ENCODE measurements around the gene FJX1. TPM values are rescaled to one million over a fixed set of nuclear protein-coding genes. Genes with fewer than 3 reads are reported as not detected.

FJX1 gene
- total RNA-seq, 6 donors from 2014 or later: 2.5 to 9.2 (median 6.1) TPM

DNA sequence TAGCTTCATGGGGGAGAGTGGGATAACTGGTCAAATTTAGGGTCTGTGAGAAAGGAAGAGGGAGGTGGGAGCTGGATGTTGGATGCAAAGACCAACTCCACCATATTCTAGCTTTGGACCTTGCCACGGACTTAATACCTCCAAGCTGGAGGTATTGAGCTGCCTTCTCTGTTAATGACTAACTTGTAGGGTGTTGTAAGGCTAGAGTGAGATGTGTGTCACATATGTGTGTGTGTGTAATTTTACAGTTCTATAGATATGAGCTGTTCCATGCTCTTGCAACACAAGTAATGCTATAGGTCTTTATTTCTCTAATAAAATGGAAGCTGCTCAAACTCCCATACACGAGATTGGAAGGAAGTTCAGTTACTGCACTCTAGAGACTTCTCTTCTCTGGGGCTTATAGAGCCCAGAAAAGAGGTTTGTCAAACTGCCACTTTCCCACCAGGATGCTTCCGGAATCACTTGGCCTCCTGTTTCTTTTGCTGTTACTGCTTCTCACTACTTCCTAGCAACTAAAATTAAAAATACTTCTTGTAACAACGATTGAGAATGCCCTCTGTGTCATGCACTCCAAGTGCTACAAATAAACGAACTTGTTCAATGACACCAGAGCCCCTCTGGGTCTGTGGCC lies 16.0 kb upstream of the FJX1 start:
- ATAC-seq (ENCODE audit: low FRiP score in 2 of 2) (no peak), DNase-seq (no peak)
- no peaks in the 10 kb centered on the region for H3K9me3 ChIP-seq
- H3K4me1 ChIP-seq: no peaks in the 10 kb centered on the region
- no peak overlapping the region for H3K27ac ChIP-seq
- no peaks in the 10 kb centered on the region for H3K27me3 ChIP-seq
- no peak for TF ChIP-seq POLR2AphosphoS5 (IDR thresholded peaks at IDR 0.05)
- TF ChIP-seq POLR2A (IDR thresholded peaks at IDR 0.05): no peak
- no peak for TF ChIP-seq EP300 (IDR thresholded peaks at IDR 0.05)
- TF ChIP-seq, protein P1, sequence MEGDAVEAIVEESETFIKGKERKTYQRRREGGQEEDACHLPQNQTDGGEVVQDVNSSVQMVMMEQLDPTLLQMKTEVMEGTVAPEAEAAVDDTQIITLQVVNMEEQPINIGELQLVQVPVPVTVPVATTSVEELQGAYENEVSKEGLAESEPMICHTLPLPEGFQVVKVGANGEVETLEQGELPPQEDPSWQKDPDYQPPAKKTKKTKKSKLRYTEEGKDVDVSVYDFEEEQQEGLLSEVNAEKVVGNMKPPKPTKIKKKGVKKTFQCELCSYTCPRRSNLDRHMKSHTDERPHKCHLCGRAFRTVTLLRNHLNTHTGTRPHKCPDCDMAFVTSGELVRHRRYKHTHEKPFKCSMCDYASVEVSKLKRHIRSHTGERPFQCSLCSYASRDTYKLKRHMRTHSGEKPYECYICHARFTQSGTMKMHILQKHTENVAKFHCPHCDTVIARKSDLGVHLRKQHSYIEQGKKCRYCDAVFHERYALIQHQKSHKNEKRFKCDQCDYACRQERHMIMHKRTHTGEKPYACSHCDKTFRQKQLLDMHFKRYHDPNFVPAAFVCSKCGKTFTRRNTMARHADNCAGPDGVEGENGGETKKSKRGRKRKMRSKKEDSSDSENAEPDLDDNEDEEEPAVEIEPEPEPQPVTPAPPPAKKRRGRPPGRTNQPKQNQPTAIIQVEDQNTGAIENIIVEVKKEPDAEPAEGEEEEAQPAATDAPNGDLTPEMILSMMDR (IDR thresholded peaks at IDR 0.05): no peak
- H3K4me3 ChIP-seq: no peak overlapping the region
- no peaks in the 10 kb centered on the region for H3K36me3 ChIP-seq
- WGBS, 2 donors: 55 to 64% methylated on average over 5 of the region's 5 CpGs

- no peaks in the 10 kb centered on the region for H3K4me1 ChIP-seq
- H3K36me3 ChIP-seq: no peaks in the 10 kb centered on the region
- ATAC-seq (ENCODE audit: low FRiP score in 2 of 2) (no peak), DNase-seq (no peak)
- no peak overlapping the region for H3K27ac ChIP-seq
- no peaks in the 10 kb centered on the region for H3K9me3 ChIP-seq
- TF ChIP-seq, protein P1 (IDR thresholded peaks at IDR 0.05): no peak
- no peak for TF ChIP-seq POLR2AphosphoS5 (IDR thresholded peaks at IDR 0.05)
- no peak for TF ChIP-seq POLR2A (IDR thresholded peaks at IDR 0.05)
- TF ChIP-seq EP300 (IDR thresholded peaks at IDR 0.05): no peak
- WGBS, 2 donors: 83 to 96% methylated on average over 3 of the region's 3 CpGs
- H3K4me3 ChIP-seq: no peak overlapping the region
- no peaks in the 10 kb centered on the region for H3K27me3 ChIP-seq
Measured at GRCh38 chr11:35602979-35603378, 15.3 kb upstream of the FJX1 start.

DNA sequence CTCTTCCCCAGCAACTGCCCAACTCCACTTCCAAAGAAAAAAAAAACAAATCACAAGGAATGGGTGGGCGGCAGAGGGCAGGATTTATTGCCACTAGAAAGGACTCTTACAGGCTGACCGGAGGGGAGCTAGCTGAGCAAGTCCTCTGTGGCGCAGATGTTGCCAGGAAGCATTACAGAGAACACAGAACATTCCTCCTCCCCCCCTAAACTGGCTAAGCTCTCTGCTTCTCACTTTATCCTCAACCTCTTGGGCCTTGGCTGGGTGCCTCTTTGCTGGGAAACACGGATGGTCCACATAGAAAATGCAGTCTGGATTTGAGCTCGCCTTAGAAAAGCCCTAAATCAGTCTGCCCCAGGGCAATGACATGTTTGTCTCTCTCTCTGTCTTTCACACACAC lies 12.6 kb upstream of the FJX1 start:
- Histone ChIP-seq H3K36me3 (no peaks in the 10 kb centered on the region), H3K27ac (no peak overlapping the region), H3K27me3 (no peaks in the 10 kb centered on the region), H3K9me3 (no peaks in the 10 kb centered on the region), H3K4me3 (no peak overlapping the region), H3K4me1 (no peaks in the 10 kb centered on the region)
- WGBS, 2 donors: 49 to 54% methylated on average over 5 of the region's 5 CpGs
- DNase-seq (no peak), ATAC-seq (ENCODE audit: low FRiP score in 2 of 2) (peak in 1 of 2 donors; percentile 41)
- TF ChIP-seq, protein P1 (IDR thresholded peaks at IDR 0.05): no peak
- no peak for TF ChIP-seq POLR2A (IDR thresholded peaks at IDR 0.05)
- no peak for TF ChIP-seq POLR2AphosphoS5 (IDR thresholded peaks at IDR 0.05)
- no peak for TF ChIP-seq EP300 (IDR thresholded peaks at IDR 0.05)

GRCh38 chr11:35606206-35606605 lies 12.1 kb upstream of the FJX1 start:
- H3K36me3 ChIP-seq: no peaks in the 10 kb centered on the region
- H3K27me3 ChIP-seq: no peaks in the 10 kb centered on the region
- ATAC-seq (ENCODE audit: low FRiP score in 2 of 2): no peak
- TF ChIP-seq POLR2AphosphoS5 (IDR thresholded peaks at IDR 0.05) (no peak), POLR2A (IDR thresholded peaks at IDR 0.05) (no peak), EP300 (IDR thresholded peaks at IDR 0.05) (no peak)
- TF ChIP-seq, protein P1 (IDR thresholded peaks at IDR 0.05): no peak
- 79 to 80% methylated on average over 5 of the region's 5 CpGs for WGBS, 2 donors
- no peak overlapping the region for H3K27ac ChIP-seq
- no peaks in the 10 kb centered on the region for H3K4me1 ChIP-seq
- H3K4me3 ChIP-seq: no peak overlapping the region
- no peak for DNase-seq
- no peaks in the 10 kb centered on the region for H3K9me3 ChIP-seq

DNA sequence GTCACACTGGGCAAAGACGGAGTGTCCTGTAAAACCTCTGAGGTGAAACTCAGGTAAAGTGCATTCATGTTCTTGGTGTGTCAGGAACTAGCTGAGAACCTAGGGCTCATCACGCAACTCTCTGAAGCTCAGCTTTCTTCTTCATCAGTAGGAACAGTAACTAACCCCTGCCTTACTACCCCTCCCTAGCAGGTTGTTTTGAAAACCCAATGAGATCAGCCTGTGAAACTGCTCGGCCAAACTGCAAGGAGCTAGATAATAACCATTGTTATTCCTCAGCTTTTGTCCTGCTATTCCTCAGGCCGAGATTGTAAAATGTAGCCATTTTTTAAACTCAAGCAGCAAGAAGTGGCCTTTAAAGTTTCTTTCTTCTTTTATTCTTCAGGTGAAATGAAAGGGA lies 9.8 kb upstream of the FJX1 start:
- Histone ChIP-seq H3K4me3 (no peak overlapping the region), H3K27me3 (no peaks in the 10 kb centered on the region), H3K36me3 (no peaks in the 10 kb centered on the region), H3K27ac (no peak overlapping the region), H3K9me3 (no peaks in the 10 kb centered on the region), H3K4me1 (no peaks in the 10 kb centered on the region)
- WGBS, 2 donors: 74 to 81% methylated on average over 4 of the region's 4 CpGs
- ATAC-seq (ENCODE audit: low FRiP score in 2 of 2) (no peak), DNase-seq (no peak)
- TF ChIP-seq, protein P1 (IDR thresholded peaks at IDR 0.05): no peak
